GM11168 (cell line): Measurements from ENCODE around the gene PTPN4.

ENCODE experiments used
- in situ Hi-C: fragments of 300-500 bp; cut with MboI; formaldehyde crosslinking; loops from one replicate; pipeline ENCODE4 v1.12.0; 2022; ENCODE audit warnings: low sequenced_read_pairs; ENCODE audit not compliant: unreplicated experiment

The PTPN4 gene

GRCh38 chr2:119760237-119760955, 674 bp downstream of the PTPN4 start:
- in situ Hi-C loops: loop anchor here (25.0 kb wide), 1 partner anchor 402 kb away; no protein-coding TSS in a partner anchor

- in situ Hi-C loops: loop anchor here (25.0 kb wide), 1 partner anchor 401 kb away; no protein-coding TSS in a partner anchor
These were observed 1.2 kb downstream of the PTPN4 start for GRCh38 chr2:119760956-119761275.

GRCh38 chr2:119764832-119765231, 5.1 kb downstream of the PTPN4 start:
- in situ Hi-C loops: loop anchor here (25.0 kb wide), 1 partner anchor 397 kb away; no protein-coding TSS in a partner anchor

- in situ Hi-C loops: loop anchor here (25.0 kb wide), 1 partner anchor 397 kb away; no protein-coding TSS in a partner anchor
These were observed 5.8 kb downstream of the PTPN4 start for GRCh38 chr2:119765433-119766002.

- in situ Hi-C loops: loop anchor here (25.0 kb wide), 1 partner anchor 395 kb away; no protein-coding TSS in a partner anchor
These were observed 7.2 kb downstream of the PTPN4 start for GRCh38 chr2:119766944-119767343.

- in situ Hi-C loops: loop anchor here (25.0 kb wide), 1 partner anchor 394 kb away; no protein-coding TSS in a partner anchor
These were observed 9.0 kb downstream of the PTPN4 start for GRCh38 chr2:119768742-119769141.

GRCh38 chr2:119769645-119770044, 9.9 kb downstream of the PTPN4 start:
- in situ Hi-C loops: loop anchor here (25.0 kb wide), 1 partner anchor 393 kb away; no protein-coding TSS in a partner anchor

GRCh38 chr2:119771331-119771730, 11.6 kb downstream of the PTPN4 start:
- in situ Hi-C loops: loop anchor here (25.0 kb wide), 1 partner anchor 391 kb away; no protein-coding TSS in a partner anchor

- in situ Hi-C loops: loop anchor here (25.0 kb wide), 1 partner anchor 390 kb away; no protein-coding TSS in a partner anchor
These were observed 12.4 kb downstream of the PTPN4 start for GRCh38 chr2:119772128-119772527.

- in situ Hi-C loops: loop anchor here (25.0 kb wide), 1 partner anchor 390 kb away; no protein-coding TSS in a partner anchor
These were observed 13.0 kb downstream of the PTPN4 start for GRCh38 chr2:119772767-119773166.

- in situ Hi-C loops: loop anchor here (25.0 kb wide), 1 partner anchor 388 kb away; no protein-coding TSS in a partner anchor
These were observed 14.3 kb downstream of the PTPN4 start for GRCh38 chr2:119774026-119774425.

- in situ Hi-C loops: no loop called here
These were observed 15.4 kb downstream of the PTPN4 start for GRCh38 chr2:119775102-119775501.

GRCh38 chr2:119782308-119783027, 22.7 kb downstream of the PTPN4 start:
- in situ Hi-C loops: no loop called here

- in situ Hi-C loops: no loop called here
These were observed 25.2 kb downstream of the PTPN4 start for GRCh38 chr2:119784876-119785275.

GRCh38 chr2:119786295-119786694, 26.6 kb downstream of the PTPN4 start:
- in situ Hi-C loops: no loop called here

- in situ Hi-C loops: no loop called here
These were observed 29.0 kb downstream of the PTPN4 start for GRCh38 chr2:119788752-119789151.

GRCh38 chr2:119790466-119790865, 30.7 kb downstream of the PTPN4 start:
- in situ Hi-C loops: no loop called here

- in situ Hi-C loops: no loop called here
These were observed 33.2 kb downstream of the PTPN4 start for GRCh38 chr2:119792907-119793312.

- in situ Hi-C loops: no loop called here
These were observed 34.5 kb downstream of the PTPN4 start for GRCh38 chr2:119794237-119794636.
